ENCODE results near the gene ZMAT5. TPM values are rescaled to one million over a fixed set of nuclear protein-coding genes. Genes with fewer than 3 reads are reported as not detected.

ZMAT5 gene
- total RNA-seq, 1 donor from 2014 or later = 8.4 TPM

DNA sequence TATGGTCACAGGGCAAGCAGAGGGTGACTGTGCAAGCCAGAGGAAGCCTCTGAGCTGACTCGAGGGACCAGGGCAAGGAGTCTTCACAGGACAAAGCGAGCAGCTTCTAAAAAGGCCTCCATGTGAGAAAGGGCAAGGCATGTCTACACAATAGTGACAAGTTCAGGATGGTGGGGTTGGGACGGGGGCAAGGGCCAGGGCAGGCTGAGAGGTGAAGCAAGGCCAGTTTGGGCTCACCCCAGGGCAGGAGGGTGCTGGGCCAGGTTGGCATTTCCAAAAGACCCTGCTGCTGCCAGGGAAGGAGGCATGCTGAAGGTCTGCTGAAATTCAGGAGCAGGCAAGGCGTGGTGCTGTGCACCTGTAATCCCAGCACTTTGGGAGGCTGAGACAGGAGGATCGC, 59.3 kb downstream of the ZMAT5 start:
- no peak for DNase-seq (ENCODE audit: low spot score)

DNA sequence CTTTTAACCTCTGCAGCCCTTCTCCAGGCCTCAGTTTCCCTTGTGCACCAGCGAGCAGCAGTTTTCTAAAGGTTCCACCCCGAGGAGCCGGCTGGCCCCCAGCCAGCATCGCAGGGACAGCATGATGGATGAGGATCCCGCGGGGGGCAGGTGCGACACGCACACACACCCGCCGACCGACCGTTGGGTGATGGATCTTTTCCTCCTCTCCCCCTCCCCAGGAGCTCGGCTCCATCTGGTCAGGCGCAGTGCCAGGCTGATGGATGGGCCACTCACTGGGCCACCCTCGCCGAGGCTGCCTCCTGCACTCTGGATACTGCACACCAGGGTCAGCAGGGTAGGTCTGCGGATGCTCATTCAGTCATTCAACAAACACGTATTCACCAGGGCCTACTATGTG, 59.8 kb downstream of the ZMAT5 start:
- no peak for DNase-seq (ENCODE audit: low spot score)

DNA sequence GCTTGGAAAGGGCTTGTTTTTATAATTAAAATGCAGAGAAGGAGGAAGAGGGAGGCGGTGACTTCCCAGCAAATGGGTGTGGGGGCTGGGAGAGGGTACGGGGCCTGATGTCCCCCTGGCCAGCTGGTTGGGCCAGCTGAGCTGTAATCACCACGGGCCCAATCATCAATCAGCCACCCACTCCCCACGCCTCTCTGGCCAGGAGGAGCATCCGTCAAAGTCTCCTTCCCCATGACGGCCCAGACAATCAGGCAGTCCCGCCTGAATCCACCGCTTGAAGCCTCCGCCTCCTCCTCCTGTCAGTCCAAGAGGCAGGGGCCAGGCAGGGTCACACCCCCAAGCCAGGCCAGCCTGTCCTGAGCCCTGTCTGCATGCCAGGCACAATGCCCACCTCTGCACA, 60.3 kb downstream of the ZMAT5 start:
- DNase-seq (ENCODE audit: low spot score) = no peak

DNA sequence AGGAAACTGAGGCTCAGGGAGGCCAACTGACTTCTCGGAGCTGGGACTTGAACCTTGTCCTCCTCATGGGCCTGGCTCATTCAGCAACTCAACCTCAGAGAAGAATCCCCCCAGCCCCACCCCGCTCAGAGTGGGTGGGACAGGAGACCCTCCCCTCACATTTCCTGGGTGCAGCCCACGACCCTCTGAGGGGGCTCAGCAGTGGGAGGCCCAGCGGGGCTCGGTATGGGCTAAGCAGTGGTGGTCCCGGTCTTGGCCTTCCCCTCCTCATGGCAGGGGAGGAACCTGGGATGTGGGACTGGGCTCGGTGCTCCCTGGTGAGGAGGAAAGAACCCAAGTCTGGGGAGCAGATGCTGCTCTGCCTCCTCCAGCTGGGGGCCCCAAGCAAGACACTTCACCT, 61.2 kb downstream of the ZMAT5 start:
- DNase-seq (ENCODE audit: low spot score) = no peak

DNA sequence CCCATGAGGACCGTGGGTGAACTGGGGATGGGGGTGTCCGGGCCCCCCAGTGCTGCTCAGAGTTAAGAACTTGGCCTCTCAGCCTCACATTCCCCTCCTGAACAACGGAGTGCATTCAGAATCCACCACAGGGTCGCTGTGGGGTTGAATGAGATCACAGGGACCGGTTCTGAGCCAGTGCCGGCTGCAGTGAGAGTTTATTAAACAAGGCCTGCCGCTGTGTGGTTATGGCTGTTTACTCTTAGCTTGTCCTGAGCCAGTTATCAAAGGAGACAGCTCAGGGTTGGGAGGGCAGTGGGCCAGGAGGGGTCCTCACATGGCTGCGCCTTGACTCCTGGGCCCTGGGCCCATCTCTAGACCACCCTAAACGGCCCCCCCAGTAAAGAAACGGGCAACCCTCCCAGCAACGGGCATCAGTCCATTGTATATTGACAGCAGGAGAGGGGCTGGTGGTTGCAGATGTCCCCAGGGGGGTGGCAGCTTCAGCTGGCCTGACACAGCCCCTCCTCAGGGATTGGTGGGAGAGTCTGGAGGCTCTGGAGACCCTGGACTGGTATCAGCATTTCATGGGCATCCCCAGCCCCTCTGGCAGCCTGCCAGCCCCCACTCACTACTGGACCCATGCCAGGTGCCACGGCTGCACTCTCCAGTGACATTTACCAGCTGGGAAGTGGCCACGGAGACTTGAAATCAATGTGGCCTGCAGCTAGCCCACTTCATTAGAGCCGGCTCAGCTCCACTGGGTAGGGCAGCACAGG, 62.1 kb downstream of the ZMAT5 start:
- peak; percentile 44 for DNase-seq (ENCODE audit: low spot score)

DNA sequence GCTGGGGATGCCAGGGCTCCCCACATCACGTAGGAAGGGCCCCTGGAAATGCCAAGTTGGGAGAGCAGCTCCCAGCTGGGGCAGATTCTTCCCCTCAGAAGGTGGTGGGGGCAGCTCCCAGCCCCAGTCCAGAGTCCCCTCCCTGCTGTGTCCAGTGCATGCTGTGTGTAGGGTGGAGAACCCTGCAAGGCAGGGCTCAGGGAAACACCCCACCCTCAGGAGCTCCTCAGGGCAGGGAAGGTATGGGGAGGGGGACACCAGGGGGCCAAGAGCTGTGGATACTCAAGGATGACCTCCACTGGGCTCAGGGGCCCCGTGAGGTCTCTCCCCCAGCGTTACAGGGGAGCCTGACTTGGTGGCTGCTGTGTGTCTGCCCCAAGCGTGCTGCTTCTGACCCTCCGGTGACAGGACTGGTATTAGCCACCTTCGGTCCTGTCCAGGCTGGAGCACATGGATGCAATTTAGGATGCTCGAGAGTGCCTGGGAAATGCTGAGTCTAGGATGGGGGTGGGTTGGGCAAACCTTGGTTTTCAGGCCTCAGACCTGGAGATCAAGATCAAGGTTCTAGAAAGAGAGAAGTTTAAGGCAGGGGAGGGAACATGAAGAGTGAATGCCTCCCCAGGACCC, 63.1 kb downstream of the ZMAT5 start:
- DNase-seq (ENCODE audit: low spot score) = no peak

DNA sequence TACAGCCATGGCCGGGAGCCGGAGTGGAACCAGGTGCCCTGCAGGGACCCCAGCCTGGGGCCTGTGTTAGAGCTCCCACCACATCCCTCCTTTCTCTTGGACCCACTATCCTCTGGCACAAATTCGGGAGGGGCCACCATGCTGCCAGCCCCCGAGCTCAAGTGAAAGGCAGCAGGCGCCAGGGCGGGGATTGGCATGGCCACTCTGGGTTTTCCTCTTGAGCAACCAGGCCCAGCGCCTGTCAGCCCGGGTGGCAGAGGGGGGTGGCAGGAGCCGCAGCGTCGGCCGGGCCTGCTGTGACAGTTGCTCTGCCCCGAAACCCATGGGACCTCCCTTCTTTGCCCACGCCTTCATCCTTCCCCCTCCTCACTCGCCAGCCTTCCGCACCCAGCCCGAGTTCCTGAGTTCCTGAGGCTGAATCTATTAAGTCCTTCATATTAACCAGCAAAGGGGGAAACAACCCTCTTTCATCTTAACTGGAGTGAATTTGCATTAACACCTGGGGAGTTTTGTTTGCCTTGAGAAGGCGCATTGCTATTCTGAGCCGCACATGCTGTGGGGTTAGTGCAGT, 63.8 kb downstream of the ZMAT5 start:
- no peak for DNase-seq (ENCODE audit: low spot score)

DNA sequence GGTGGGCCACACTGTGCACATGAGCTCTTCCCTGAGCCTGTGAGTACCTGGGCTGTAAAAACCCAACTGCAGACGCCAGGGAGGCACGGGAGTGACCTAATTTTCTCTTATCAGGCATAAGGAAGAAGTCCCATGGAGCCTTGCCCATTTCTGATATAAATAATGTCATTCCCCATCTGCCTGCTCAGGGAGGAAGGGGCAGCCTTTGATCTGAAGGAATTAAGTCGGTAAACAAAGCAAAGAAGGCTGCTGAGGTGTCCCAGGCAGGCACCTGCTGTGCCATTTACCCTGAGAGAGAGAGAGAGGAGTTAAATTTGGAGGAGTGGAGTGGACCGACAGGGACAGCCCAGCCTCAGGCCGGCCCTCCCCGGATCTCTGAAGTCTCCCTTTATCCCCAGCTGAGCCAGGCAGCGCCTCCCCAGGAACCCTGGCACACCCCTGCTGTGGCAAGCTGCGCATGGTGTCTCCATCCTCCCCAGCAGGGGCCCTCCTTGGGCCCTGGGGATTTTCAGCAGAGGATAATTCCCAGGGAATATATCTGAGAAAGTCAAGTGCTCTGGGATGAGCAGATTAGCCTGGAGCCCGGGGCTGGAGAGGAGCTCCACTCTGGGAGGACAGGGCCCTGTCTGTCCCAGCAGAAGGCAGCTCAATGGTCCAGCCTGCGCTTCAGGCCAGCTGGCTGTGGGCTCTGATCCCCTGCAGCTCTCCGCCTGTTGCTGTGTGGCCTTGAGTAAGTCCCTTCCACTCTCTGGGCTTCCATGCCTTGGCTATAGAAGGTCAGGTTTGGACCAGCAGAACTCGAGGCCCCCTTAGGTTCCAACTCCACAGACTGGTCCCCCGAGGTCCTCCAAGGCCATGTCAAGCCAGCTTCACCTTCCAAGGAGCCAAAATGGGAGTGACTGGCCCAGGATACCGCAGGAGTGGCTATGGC, 64.5 kb downstream of the ZMAT5 start:
- DNase-seq (ENCODE audit: low spot score) = no peak

DNA sequence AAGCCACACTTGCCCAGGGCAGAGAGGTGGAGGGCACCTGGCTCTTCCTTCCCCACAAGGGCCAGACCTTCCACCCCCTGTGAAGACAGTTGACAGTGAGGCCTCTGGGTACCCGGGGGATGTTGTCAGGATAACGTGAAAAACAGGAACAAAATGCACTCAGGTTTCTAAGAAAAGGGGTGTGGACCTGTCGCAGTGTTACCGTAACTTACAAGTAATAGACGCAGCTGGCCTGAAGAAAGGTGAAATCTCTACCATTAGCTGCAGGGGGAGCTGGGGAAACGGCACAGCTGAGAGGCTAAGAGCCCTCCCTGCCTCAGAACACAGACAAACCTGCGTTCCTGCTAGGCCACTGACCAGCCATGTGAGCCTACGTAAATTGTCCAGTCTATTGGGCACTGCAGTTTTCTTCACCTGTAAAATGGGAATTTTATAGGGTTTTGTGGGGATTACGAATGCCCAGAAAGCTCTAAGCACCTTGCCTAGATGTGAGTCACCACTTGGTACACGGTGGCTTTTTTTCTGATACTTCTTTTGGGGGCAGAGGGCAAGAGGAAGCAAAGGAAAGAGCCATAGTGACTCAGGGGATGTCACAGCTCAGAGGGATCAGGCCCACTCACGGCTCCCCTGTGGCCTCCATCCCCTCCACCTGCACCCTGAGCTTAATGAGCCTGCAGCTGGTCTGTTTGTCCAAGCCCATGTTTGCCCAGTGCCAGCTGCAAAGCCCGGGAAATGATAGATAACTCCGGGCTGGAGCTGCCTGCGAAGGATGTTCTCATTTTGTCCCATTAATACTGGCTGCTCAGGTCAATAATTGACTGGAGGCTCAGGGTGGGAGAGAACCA, 65.4 kb downstream of the ZMAT5 start:
- no peak for DNase-seq (ENCODE audit: low spot score)

DNA sequence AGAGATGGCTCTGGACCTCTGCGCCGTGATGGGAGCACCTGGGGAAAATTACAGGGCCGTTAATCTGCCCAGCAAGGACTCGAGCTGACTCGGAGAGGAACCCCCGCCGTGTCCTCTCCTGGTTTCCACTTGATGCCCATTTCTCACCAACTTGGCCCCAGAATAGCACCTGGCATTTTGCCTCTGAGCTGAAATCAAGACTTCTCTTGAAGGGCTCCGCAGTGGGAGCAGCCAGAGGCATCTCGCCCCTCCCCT, 66.0 kb downstream of the ZMAT5 start:
- DNase-seq (ENCODE audit: low spot score) = no peak

DNA sequence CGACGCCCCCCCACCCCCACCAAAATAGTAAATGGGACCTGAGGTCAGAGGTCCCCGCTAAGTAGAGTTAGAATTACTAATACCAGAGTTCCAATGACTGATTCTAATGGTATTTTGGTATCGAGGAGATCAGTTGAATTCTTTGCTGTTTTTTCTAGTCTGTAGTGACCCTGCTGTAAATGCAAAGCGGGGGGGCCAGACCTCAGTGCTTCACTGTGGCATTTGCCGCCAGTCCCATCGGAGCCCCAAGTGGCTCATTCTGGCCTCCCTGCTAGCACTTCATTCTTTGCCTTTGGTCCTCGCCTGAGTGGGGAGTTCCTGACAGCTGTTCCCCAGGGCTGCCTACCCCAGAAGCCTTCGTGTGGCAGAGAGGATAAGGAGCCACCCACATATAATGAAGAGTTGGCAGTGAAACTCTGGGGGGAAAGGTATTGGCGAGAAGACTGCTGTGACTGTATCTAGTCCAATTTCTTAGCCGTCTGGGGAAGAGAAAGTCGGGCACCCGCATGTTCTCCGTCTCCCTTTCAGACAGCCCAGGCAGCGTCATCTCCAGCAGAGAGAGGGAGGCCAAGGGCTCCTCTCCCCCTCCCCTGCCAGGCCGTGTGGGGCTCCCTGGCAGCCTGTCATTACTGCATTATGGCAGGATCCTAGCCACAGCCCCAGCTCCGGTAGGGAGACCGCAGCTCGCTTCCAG, 66.5 kb downstream of the ZMAT5 start:
- no peak for DNase-seq (ENCODE audit: low spot score)

DNA sequence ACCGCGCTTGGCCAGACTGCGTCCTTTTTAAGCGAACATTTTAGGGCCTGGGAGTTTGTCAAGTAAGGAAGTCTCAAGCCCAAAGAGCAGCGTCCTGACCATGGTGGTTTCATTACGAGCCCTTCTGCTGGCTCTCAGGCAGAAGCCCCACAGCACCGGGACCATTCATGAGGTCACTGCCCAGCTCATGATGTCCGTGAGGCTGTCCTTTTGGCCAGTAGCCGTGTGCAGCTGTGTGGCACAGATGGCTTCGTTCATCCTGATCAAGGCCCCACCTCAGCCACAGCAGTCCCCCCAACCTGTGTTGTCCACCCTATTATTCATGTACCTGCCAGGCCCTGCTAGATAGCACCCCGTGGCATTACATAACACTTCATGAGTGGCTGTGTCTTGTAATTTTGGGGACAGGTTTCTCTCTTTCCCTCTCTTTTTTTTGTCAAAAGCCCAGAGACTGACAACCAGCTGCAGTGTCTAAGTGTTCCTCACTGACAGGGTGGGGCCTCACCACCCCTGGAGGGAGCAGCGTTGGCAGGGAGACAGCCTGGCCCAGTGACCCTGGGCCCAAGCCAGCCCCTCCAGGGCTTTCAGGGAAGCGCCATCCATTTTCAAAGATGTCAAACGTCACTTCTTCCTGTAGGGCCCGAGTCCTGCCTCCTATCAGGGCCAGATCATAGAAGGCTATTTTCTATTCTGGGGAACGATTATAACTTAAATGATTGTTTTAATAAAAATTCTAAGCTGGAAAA, 68.8 kb downstream of the ZMAT5 start:
- DNase-seq (ENCODE audit: low spot score) = no peak

DNA sequence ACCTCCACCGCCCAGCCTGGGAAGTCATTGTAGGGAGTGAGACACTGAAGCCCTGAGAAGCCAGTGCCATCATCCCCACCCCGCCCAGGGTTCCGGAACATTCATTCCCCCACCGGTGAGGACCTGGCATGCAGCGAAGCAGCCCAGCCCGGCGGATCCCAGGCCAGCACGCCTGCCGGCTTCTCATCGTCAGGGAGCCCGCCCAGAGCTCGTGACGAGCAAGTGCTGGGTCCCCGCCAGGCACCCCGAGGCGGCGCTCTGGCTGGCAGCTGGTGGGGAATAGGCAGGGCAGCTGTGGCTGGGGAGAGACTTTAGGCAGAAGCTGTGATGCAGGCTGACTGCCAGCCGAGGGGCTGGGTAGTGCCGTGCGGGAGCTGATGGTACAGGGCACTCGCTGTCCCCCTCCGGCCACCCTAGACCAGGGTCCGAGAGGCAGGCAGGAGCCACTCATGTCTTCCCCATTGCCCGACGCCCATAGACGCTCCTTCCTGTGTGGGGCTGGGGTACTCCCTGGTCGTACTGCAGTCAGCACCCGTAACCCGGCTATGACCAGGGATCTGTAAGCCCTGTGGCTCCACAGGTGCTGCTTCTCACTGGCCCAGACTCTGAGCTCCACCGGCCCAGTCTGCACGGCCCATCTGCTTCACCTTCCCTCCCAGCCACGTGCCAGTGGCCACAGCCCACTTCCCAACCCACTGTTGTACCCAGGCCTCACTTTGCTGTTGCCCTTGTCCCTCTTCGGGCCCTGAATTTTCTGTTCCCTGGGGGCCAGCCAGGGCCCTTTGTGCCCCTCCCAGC, 71.5 kb downstream of the ZMAT5 start:
- no peak for DNase-seq (ENCODE audit: low spot score)

DNA sequence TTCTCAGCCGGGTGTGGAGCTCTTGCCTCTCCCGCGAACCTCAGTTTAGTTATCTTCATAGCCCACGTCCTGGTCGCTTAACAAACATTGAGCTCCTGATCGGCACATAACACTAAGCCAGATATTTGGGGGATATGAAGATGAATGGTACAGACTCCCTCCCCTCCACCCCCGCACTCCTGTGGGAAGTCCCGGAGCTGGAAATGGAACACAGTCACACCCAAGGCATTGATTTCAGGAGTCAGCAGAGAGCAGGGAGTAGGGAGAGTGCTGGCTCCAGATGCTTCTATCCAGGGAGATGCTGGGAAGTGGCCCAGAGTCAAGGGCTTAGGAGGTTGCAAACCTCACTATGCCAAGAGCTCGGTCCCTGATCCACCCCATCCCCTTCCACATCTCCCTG, 73.1 kb downstream of the ZMAT5 start:
- DNase-seq (ENCODE audit: low spot score) = no peak

DNA sequence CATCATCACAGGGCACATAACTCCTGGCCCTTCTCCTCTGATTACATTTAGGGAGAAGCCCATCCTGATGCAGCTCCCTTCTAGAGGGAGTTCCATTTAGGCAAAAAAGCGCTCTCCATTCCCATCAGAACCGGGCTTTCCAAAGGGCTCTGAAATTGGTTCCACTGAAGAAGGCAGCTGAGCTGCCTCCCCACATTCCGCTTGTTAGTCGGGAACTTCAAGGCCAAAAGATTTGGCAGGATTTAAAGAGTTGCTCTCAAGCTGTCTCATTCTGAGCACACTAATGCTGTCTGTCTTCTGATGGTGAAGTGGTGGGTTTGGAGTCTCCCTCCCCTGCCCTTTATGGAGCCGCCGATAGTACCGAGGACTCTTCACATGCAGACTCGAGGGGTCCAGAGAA, 73.6 kb downstream of the ZMAT5 start:
- DNase-seq (ENCODE audit: low spot score) = peak; percentile 20

DNA sequence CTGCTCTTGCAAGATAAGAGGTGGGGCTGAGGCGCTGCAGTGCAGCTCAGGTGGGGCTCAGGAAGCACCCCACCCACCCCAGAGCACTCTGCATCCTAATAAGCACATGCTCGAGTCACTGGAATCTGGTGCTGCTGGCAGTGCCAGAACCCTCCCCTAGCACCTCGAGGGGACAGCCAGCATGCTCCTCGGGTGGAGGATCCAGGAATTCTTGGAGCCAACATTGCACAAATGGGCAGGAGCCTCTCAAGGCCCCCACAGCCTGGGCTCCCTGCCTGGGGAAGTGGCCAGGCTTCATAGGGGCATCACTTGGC, 74.5 kb downstream of the ZMAT5 start:
- no peak for DNase-seq (ENCODE audit: low spot score)

DNA sequence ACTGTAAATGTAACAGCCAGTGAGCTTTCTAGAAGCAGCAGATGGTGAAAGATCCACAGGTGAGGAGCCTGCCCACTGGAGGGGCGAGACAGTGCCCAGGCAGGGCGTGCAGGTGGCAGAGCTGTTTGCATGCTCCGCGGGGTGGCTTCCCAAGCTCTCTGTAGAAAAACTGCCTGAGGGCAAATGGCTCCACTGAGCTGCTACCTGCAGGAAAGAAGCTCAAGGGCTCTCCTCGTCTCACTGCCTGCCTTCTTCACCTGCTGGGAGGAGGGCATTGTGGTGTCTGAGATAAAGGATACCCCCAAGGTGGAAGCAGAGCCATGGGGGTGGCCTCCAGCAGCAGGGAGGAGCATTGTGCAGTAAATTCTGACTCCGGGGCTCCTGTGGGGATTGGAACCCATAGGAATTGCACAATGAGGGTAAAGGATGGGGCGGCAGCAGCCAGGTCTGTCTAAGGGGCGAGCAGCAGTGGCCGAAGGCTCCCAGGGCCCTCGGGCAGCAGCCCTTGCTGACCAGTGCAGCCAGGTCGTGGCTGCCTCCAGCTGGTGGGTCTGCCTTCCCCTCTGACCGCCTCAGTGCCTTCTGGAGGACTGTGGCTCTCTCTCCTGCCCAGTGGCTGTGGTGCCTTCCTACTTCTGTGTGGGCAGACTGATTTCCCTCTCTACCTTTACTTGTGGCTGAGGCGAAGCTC, 75.0 kb downstream of the ZMAT5 start:
- no peak for DNase-seq (ENCODE audit: low spot score)

DNA sequence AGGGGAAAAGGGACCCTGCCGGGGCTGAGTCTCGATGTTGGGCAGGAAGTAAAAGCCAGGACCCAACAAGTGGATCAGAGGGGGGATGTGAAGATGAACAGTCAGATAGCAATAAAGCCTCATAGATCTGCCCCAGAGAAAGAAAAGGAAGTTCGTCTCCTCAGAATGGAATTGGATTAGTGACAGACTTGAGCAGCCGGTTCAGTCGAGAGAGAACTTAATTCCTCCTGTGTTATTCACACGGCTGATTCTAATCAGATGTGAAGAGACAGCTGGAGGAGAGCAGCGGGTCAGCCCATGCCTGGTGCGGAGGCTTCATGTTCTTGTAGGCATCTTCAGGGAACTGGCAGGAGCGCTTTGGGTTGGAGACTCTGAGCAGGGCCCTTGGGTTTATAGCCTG, 76.3 kb downstream of the ZMAT5 start:
- peak; percentile 64 for DNase-seq (ENCODE audit: low spot score)

DNA sequence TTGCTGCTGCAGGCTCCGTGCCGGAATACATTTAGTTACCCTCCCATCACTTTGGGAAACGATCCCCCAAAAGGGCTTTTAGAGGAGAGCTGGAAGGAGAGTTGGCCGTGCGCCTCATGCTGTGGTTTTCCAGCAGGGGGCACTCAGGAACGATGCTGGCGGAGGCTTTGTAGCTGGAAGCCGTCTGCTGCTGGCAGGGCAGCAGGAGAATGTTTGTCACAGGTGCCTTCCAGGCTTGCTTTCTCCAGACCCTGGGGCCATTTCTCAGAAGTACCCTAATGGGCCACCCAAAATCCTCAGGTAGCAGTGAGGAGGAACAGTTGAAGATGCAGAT, 77.0 kb downstream of the ZMAT5 start:
- DNase-seq (ENCODE audit: low spot score) = peak; percentile 34
